T47D (cell line): ENCODE results near the gene OR6C2.

Source experiments
- DNase-seq, 2 experiments: peaks; one replicate each; pipeline versions ENCODE4 v3.0.0 to v3.0.0-alpha.2; 2011 to 2012; ENCODE audit warnings: low read depth in 1 of 2, low spot score in 1 of 2
- JUND ChIP-seq: IDR thresholded peaks from 2 replicates; pipeline ENCODE4 v1.6.1; 2012; ENCODE audit warnings: low read depth
- in situ Hi-C: cut with HindIII; loops from 2 replicates; pipeline ENCODE4 v1.10.0; 2016; ENCODE audit warnings: low sequenced_read_pairs, low pct_unique_long_range_greater_than_20kb

OR6C2 gene

GRCh38 chr12:55495490-55495889, 51.6 kb downstream of the OR6C2 start:
- in situ Hi-C loops = no loop called here
- no peak for TF ChIP-seq JUND
- no peak for DNase-seq

DNA sequence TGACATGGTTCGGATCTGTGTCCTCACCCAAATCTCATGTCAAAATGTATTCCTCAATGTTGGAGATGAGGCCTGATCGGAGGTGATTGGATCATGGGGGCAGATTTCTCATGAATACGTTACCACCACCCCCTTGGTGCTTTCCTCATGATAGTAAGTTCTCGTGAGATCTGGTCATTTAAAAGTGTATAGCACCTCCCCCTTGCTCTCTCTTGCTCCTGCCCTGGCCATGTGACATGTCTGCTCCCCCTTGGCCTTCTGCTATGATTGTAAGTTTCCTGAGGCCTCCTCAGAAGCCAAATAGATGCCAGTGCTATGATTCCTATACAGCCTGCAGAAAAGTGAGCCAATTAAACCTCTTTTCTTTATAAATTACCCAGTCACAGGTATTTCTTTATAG, 55.4 kb downstream of the OR6C2 start:
- DNase-seq = no peak
- in situ Hi-C loops = no loop called here
- TF ChIP-seq JUND = no peak

GRCh38 chr12:55499810-55500252, 56.0 kb downstream of the OR6C2 start:
- in situ Hi-C loops = no loop called here
- TF ChIP-seq JUND = no peak
- DNase-seq = no peak

- DNase-seq = no peak
- in situ Hi-C loops = no loop called here
- TF ChIP-seq JUND = no peak
These were observed 57.7 kb downstream of the OR6C2 start for GRCh38 chr12:55501601-55502000.
